Spinal cord (tissue), 10 donors: ENCODE data around the gene AKT1. TPM values are rescaled to one million over a fixed set of nuclear protein-coding genes. Genes with fewer than 3 reads are reported as not detected.
"Not testable (repeated sequence)": the region's sequence is repeated elsewhere in the genome, so short reads cannot be mapped to it uniquely, and the experiment has no call there.

Experiments used
- DNase-seq, 6 donors: peaks; one replicate each; pipeline versions ENCODE4 v3.0.0 to v3.0.0-alpha.2; 2013 to 2015; ENCODE audit warnings: low spot score in 6 of 6, low read depth in 4 of 6
- H3K27ac ChIP-seq: one replicate; pipeline ENCODE4 v1.5.1; 2013; ENCODE audit warnings: low read depth, low read length, control low read depth
- H3K27me3 ChIP-seq: one replicate; pipeline ENCODE4 v1.6.1; 2013; ENCODE audit warnings: low read length; ENCODE audit not compliant: control insufficient read depth, insufficient read depth
- H3K36me3 ChIP-seq: one replicate; pipeline ENCODE4 v1.6.1; 2013; ENCODE audit warnings: low read length; ENCODE audit not compliant: control insufficient read depth, insufficient read depth
- H3K4me1 ChIP-seq: one replicate; pipeline ENCODE4 v1.6.1; 2013; ENCODE audit warnings: low read length; ENCODE audit not compliant: control insufficient read depth, insufficient read depth
- H3K4me3 ChIP-seq: one replicate; pipeline ENCODE4 v1.5.1; 2013; ENCODE audit warnings: low read depth, low read length, control low read depth
- H3K9me3 ChIP-seq: one replicate; pipeline ENCODE4 v1.6.1; 2013; ENCODE audit warnings: low read length; ENCODE audit not compliant: control insufficient read depth, insufficient read depth
- WGBS: methylation state at CpG from one replicate; pipeline ENCODE4 v1.1.5; 2013; ENCODE audit warnings: missing lambda C conversion rate; ENCODE audit not compliant: insufficient coverage; 5-methylcytosine and 5-hydroxymethylcytosine counted together
- polyA plus RNA-seq, 2 donors: library from polyadenylated mRNA; unstranded; fragments of 120-200 nt; gene quantifications; one replicate each; pipeline ENCODE4 v1.2.1, GENCODE V29; 2013; ENCODE audit not compliant: insufficient read length in 2 of 2
- total RNA-seq, 2 donors: library from RNA; depleted of rRNA in 1 of 2; stranded (reverse); fragments of 120-200 nt in 1 of 2; fragments of >200 nt in 1 of 2; gene quantifications; one replicate each; pipeline versions ENCODE4 v1.2.3 to v1.2.4, GENCODE V29; 2013 to 2014
- donor health status: healthy.

Gene AKT1
- total and polyA plus RNA-seq, 4 donors: 60.3 to 174 (median 152) TPM

DNA sequence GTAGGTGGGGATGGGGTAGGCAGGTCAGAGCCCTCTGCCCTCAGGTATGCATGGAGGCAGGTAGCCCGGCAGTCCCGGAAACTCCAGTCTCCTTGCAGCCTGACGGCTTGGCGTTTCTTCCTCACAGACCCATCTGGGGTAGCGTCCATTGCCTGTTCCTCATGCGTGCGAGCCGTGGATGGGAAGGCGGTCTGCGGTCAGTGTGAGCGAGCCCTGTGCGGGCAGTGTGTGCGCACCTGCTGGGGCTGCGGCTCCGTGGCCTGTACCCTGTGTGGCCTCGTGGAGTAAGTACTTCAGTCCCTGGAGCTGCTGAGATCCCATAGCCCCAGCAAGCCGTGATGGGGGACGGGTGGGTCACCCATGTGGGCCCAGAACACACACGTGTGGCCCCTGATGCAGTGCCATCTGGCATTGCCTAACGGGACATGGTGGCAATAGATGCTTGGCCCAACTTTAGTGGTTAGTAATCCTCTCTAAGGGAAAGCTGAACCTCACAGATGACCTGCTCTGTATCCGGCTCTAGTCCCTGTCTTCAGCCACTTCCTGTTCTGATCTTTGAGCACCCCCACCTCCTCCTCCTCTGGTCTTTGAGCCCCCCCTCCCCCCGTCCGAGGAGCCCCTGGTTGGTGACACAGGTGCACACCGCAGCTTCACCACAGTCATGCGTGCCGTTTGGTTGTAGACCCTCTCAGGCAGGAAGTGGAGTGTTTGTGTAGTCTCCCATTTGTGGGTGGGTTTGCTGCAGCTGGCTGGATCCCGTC lies 38.9 kb downstream of the AKT1 start:
- Histone ChIP-seq H3K36me3 (peaks cover 67% of the 10 kb centered on the region), H3K4me1 (peaks cover 25% of the 10 kb centered on the region), H3K9me3 (no peaks in the 10 kb centered on the region), H3K27me3 (no peaks in the 10 kb centered on the region), H3K27ac (no peak overlapping the region), H3K4me3 (no peak overlapping the region)
- DNase-seq: no peak
- 95% methylated on average over 24 of the region's 27 CpGs for WGBS

DNA sequence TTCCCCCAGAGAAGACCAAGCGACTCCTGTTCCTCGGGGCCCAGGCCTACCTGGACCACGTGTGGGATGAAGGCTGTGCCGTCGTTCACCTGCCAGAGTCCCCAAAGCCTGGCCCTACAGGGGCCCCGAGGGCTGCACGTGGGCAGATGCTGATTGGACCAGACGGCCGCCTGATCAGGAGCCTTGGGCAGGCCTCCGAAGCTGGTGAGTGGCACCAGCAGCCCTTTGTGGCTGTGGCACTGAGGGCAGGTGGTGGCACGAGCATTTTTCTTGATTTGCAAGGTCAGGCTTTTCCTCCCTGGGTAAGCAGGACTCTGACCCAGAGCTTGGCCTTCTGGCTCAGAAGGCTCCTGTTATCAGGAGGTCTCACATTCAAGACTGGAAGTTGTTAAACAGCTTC lies 39.9 kb downstream of the AKT1 start:
- H3K27me3 ChIP-seq: no peaks in the 10 kb centered on the region
- peaks cover 25% of the 10 kb centered on the region for H3K4me1 ChIP-seq
- no peak for DNase-seq
- H3K4me3 ChIP-seq: no peak overlapping the region
- H3K9me3 ChIP-seq: no peaks in the 10 kb centered on the region
- peaks cover 62% of the 10 kb centered on the region for H3K36me3 ChIP-seq
- WGBS: 95% methylated on average over 11 of the region's 11 CpGs
- H3K27ac ChIP-seq: no peak overlapping the region

DNA sequence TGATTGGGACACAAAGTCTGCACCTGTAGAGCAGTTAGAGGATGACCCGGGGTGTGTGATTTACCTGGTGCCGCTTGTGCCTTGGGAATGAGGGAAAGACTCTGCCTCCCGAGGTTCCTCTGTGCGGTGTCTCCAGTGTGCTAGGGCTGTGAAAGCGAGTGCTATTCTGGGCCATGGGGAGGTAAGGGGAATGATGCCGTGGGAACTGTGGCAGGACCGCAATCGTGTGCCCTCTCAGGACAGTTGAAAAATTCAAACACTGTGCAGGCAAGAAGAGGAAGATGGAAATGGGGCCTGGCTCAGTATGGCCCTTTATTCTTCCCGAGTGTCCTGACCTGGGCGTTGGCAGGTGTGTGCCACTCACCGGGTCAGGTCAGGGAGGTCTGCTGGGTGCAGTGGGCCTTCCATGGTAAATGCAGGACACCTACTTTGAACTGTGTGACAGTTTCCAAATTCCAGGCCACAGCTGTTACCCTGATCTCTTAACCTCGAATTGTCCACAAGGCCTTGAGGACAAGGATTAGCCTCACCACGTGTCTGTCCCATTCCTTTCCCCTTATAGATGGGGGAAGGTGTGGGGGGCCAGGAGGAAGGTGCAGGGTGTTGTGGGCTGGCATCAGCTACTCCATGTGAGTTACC lies 41.2 kb downstream of the AKT1 start:
- no peak for DNase-seq
- H3K27ac ChIP-seq: no peak overlapping the region
- peak overlapping the region; percentile 76 for H3K4me3 ChIP-seq
- H3K4me1 ChIP-seq: peaks cover 30% of the 10 kb centered on the region
- no peaks in the 10 kb centered on the region for H3K27me3 ChIP-seq
- H3K9me3 ChIP-seq: no peaks in the 10 kb centered on the region
- 79% methylated on average over 11 of the region's 13 CpGs for WGBS
- peaks cover 49% of the 10 kb centered on the region for H3K36me3 ChIP-seq

DNA sequence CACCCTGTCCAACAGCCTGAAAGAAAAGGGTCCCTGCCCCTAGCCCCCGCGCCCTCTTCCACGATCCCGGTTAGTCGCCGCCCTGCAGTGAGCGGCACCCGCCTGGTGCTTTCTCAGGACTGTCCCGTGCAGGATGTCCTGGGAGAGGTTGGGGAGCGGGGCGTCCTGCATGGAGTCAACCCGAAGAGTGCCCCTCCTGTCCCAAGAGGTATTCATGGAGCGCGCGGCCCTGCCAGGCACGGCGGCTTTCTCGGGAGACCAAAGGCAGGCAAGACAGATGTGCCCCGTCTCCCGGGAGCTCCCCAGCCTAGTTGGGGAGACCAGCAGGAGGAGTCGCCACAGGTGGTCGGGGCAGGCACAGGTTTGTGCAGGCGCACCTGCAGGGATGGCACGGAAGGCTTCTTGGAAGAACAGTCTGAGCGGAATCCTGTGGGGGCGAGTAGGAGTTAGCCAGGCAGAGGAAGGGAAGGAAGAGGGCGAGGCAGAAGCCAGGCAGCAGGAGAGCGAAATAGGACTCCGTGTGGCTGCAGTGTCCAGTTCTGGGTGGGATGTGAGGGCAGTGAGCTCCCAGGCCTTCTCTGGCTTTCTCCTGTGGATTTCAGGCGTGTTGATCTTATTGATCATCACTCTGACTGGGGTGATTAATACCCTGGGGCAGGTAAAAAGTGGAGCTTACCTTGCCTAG lies 41.9 kb downstream of the AKT1 start:
- Histone ChIP-seq H3K4me3 (peak overlapping the region; percentile 76), H3K4me1 (peaks cover 37% of the 10 kb centered on the region), H3K36me3 (peaks cover 43% of the 10 kb centered on the region), H3K27ac (peak overlapping the region; percentile 47), H3K9me3 (no peaks in the 10 kb centered on the region), H3K27me3 (no peaks in the 10 kb centered on the region)
- 3% methylated on average over 30 of the region's 30 CpGs for WGBS
- DNase-seq: no peak

DNA sequence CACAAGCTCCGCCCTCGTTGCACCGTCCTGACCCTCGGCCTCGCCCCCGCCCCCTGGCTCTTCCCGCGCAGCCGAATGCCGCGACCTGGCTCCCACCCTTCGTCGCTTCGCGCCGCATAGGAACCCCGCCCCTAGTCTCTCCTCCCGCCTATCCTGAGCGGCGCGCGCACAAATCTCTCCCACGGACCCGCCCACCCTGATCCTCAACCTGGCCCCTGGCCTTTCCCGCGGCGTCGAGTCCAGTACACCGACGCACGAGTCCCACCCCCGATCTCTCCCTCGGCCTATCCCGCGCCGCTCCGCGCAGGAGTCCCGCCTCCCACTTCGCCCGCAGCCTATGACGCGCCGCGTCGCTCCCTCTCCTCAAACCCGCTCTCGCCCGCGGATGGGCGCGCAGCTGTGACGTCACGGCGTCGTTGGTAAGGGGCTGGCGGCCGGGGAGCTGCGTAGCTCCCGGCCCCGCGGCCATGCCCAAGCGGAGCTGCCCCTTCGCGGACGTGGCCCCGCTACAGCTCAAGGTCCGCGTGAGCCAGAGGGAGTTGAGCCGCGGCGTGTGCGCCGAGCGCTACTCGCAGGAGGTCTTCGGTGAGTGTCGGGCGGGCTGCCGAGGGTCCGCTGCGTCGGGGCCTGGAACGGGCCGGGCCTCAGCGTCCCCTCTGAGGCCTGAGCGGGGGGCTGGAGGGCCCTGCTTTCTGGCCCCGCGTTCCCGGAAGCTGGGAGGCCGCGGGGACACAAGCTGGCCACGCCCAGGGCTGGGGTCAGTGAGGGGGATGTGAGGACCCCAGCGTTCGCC lies 42.6 kb downstream of the AKT1 start, which contains the start of gene SIVA1:
Gene SIVA1, plus strand, starts transcription at position 413 of the 793 bp plus-strand sequence. Its CDS starts 55 bp downstream, at position 468.
- no peaks in the 10 kb centered on the region for H3K27me3 ChIP-seq
- 0% methylated on average over 93 of the region's 95 CpGs for WGBS
- no peaks in the 10 kb centered on the region for H3K9me3 ChIP-seq
- DNase-seq: peak; percentile 96 to 100 (median 98)
- peak within 1 kb of the TSS; percentile 76 for H3K4me3 ChIP-seq
- H3K4me1 ChIP-seq: peaks cover 44% of the 10 kb centered on the region
- H3K27ac ChIP-seq: peak within 1 kb of the TSS; percentile 85
- H3K36me3 ChIP-seq: peaks cover 36% of the 10 kb centered on the region

DNA sequence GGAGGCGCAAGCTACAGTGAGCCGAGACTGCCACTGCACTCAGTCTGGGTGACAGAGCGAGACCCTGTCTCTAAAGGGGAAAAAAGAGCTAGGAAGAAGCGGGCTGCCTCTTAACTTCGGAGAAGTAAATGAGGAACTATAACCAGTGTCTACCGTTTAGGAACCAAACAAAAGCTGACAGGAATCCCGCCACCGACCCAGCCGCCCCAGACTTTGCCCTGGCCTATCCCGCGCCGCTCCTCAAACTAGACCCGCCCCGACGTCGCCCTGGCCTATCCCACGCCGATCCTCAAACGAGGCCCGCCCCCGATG lies 43.2 kb downstream of the AKT1 start:
- Histone ChIP-seq H3K27me3 (no peaks in the 10 kb centered on the region), H3K4me3 (peak overlapping the region; percentile 76), H3K9me3 (no peaks in the 10 kb centered on the region), H3K27ac (peak overlapping the region; percentile 85), H3K36me3 (peaks cover 31% of the 10 kb centered on the region), H3K4me1 (peaks cover 49% of the 10 kb centered on the region)
- WGBS: 10% methylated on average over 21 of the region's 21 CpGs
- DNase-seq: no peak

DNA sequence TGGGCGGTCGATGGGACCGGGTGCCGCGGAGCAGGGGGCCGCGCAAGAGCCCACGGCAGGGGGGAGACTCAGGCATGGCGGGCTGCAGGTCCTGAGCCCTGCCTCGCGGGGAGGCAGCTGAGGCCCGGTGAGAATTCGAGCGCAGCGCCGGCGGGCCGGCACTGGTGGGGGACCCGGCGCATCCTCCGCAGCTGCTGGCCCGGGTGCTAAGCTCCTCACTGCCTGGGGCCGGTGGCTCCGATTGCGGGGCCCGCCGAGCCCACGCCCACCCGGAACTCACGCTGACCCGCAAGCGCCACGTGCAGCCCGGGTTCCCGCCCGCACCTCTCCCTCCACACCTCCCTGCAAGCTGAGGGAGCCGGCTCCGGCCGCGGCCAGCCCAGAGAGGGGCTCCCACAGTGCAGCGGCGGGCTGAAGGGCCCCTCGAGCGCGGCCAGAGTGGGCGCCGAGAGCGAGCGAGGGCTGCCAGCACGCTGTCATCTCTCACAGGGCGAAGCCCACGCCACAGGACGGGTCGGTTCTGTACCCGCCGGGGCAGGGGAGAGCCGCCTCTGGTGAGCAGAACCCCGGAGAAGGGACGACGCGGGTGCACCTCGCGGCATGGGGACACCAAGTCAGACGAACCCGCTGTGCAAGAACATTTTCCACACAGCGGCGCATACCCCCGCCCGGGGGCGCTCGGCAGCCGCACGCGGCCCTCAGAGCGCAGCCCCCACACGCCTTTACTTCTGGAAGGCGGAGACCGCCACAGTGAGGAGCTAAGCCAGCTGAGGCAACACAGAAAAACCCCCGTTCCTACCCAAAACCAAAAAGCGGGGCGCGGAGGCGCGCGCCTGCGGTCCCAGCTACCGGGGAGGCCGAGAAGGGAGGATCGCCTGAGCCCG lies 43.8 kb downstream of the AKT1 start:
- no peaks in the 10 kb centered on the region for H3K27me3 ChIP-seq
- DNase-seq: no peak
- H3K27ac ChIP-seq: peak overlapping the region; percentile 85
- 78% methylated on average over 84 of the region's 90 CpGs for WGBS
- no peaks in the 10 kb centered on the region for H3K9me3 ChIP-seq
- H3K4me1 ChIP-seq: peaks cover 50% of the 10 kb centered on the region
- peaks cover 25% of the 10 kb centered on the region for H3K36me3 ChIP-seq
- peak overlapping the region; percentile 76 for H3K4me3 ChIP-seq

DNA sequence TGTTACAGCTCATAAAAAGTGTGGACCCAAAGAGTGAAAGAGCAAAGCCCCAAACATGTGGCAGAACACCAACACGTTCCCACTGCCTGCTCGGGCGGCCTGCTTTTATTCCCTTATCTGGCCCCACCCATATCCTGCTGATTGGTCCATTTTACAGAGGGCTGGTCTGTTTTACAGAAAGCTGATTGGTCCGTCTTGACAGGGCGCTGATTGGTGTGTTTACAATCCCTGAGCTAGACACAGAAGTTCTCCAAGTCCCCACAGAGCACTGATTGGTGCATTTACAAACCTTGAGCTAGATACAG lies 44.8 kb downstream of the AKT1 start:
- not testable (repeated sequence) for H3K27me3 ChIP-seq, H3K9me3 ChIP-seq, H3K4me3 ChIP-seq, H3K27ac ChIP-seq, DNase-seq
- H3K4me1 ChIP-seq: peaks cover 53% of the 10 kb centered on the region
- 92% methylated on average over 5 of the region's 5 CpGs for WGBS
- H3K36me3 ChIP-seq: peaks cover 18% of the 10 kb centered on the region
